ENCODE data around the gene APOBEC3F.
"Not testable (repeated sequence)": the region's sequence is repeated elsewhere in the genome, so short reads cannot be mapped to it uniquely, and the experiment has no call there.

Gene APOBEC3F

DNA sequence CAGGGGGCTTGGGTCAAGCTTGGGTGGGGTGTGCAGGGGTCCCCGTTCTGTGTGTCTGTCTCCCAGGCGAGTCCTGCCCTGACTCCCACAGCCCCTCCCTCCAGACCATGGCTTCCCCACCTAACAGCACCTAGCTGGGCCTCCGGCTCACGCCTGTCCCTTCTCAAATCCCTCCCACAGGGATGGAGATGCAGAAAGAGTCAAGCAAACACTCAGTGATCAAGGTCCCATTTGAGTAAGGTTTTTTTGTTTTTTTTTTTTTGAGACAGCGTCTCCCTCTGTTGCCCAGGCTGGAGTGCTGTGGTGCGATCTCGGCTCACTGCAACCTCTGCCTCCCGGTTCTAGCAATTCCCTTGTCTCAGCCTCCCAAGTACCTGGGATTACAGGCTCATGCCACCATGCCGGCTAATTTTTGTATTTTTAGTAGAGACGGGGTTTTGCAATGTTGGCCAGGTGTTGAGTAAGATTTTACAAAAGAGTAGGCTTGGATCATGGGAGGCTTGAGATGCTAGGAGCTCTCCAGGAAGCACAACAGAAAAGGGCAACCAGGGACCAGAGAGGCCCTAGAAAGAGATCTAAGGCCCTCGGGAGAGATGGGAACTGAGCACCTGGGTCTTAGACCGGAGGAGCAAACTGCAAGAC, 14.0 kb upstream of the APOBEC3F start:
- in situ Hi-C loops (cut with MboI; ENCODE audit: low sequenced_read_pairs): no loop called here

DNA sequence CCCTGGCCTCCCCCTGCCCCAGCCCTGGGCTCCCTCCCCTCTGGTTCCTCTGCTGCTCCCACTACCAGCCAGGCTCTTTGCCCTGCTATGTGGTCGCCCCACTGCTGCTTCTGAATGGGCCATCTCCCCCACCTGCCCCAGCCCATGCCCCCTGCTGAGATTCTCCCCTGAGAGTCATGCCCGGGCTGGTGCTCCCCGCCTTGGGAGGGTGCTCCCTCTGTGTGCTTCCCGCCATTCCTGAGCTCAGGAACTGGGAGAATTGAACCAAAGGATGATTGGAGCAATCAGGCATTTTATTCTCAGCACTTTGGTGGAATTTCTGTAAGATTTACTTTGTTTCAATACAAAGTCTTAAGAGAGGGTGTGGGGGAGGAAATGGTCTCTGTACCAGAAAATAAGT, 12.9 kb upstream of the APOBEC3F start:
- in situ Hi-C loops (cut with MboI; ENCODE audit: low sequenced_read_pairs): no loop called here

DNA sequence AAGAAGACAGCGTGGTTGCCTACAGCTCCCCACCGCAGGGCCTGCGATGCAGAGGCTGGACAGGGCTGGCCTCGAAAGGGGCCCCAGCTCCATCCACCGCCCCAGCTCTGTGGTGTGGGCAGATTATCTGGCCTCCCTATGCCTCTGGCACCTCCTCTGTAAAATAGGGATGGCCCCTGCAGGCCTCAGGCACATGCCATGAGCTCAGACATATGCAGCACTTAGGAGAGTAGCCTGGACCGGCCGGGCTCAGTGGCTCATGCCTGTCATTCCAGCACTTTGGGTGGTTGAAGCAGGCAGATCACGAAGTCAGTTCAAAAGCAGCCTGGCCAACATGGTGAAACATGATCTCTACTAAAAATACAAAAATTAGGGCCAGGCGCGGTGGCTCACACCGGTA, 12.4 kb upstream of the APOBEC3F start:
- in situ Hi-C loops (cut with MboI; ENCODE audit: low sequenced_read_pairs): no loop called here

DNA sequence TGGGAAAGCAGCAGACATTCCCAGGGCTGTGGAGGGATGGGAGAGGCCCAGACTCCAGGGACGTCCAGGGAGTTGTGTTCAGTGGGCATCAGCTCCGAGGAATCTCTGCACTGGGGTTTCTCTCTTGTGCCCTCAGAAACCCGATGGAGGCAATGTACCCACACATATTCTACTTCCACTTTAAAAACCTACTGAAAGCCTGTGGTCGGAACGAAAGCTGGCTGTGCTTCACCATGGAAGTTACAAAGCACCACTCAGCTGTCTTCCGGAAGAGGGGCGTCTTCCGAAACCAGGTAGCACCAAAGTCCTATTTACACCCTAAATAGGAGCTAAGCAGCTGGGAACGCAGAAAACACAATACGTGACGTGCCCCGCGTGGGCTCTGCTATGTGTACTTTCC, 11.4 kb upstream of the APOBEC3F start:
- in situ Hi-C loops (cut with MboI; ENCODE audit: low sequenced_read_pairs): no loop called here

DNA sequence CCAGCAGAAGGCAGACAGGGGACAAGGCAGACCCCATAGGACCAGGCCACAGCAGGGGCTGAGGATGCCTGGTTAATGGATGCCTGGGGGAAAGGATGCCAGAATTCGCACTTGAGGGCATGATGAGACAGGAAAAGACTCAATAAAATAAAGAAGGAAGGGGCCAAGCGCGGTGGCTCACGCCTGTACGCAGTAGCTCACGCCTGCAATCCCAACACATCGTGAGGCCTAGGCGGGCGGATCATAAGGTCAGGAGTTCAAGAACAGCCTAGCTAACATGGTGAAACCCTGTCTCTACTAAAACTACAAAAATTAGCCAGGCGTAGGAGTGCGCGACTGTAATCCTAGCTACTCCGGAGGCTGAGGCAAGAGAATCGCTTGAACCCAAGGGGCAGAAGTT, 10.0 kb upstream of the APOBEC3F start:
- in situ Hi-C loops (cut with MboI; ENCODE audit: low sequenced_read_pairs): no loop called here

DNA sequence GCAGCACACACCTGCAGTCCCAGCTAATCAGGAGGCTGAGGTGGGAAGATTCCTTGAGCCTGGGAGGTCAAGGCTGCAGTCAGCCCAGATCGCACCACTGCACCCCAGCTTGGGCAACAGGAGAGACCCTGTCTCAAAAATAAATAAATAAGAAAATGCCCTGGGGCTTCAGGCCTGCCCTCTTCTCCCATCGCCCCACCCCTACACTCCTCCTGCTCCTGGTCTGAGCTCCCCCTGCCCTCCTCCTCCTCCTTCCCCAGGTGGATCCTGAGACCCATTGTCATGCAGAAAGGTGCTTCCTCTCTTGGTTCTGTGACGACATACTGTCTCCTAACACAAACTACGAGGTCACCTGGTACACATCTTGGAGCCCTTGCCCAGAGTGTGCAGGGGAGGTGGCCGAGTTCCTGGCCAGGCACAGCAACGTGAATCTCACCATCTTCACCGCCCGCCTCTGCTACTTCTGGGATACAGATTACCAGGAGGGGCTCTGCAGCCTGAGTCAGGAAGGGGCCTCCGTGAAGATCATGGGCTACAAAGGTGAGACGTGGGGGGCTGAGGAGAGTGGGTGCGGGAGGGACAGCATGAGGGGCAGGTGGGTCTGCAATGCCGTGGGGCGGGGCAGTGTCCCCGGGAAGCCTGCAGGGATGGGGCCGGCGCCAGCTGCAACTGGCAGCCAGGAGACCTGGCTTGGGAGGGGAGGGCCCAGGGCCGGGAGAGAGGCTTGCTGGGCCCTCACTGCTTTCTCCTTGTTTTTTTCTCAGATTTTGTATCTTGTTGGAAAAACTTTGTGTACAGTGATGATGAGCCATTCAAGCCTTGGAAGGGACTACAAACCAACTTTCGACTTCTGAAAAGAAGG, 9.0 kb upstream of the APOBEC3F start:
- in situ Hi-C loops (cut with MboI; ENCODE audit: low sequenced_read_pairs): not testable (repeated sequence)

DNA sequence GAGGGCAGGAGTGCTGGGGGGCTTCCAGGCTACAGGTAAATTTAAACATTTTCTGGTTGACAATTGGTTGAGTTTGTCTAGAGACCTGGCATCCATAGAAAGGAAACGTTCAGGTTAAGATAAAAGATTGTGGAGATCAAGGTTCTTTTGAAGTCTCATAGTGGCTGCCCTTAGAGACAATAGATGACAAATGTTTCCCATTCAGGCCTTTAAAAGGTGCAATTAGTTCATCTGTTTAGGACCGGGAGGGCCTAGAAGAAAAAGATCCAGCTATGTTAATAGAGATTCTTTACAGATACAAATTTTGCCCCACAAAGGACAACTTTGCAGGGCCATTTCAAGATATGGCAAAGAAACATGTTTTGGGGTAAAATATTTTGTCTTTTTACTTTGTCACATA, 3.6 kb upstream of the APOBEC3F start:
- in situ Hi-C loops (cut with MboI; ENCODE audit: low sequenced_read_pairs): not testable (repeated sequence)

DNA sequence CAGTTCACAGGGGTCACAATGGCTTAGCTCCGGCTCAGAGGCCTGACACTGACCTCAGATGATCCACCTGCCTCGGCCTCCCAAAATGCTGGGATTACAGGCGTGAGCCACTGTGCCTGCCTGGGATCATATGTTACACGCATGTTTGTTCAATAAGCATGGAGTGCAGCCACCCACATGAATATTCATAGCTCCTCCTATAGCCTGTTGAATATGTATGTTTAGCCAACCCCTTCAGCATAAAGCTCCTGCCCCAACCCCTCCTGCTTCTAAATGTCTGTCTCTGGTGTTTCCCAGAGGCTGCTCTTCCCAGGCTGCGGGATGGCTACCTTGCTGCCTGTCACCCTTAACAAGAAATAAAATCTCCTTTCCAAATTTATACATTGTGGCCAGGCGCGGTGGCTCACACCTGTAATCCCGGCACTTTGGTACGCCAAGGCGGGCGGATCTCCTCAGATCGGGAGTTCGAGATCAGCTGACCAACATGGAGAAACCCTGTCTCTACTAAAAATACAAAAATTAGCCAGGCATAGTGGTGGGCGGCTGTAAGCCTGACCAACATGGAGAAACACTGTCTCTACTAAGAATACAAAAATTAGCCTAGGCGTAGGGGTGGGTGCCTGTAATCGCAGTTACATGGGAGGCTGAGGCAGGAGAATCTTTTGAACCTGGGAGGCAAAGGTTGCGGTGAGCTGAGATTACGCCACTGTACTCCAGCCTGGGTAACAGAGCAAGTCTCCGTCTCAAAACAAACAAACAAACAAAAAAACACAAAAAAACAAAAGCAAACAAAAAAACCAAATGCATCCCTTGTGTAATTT, 1.1 kb upstream of the APOBEC3F start:
- in situ Hi-C loops (cut with MboI; ENCODE audit: low sequenced_read_pairs): no loop called here

DNA sequence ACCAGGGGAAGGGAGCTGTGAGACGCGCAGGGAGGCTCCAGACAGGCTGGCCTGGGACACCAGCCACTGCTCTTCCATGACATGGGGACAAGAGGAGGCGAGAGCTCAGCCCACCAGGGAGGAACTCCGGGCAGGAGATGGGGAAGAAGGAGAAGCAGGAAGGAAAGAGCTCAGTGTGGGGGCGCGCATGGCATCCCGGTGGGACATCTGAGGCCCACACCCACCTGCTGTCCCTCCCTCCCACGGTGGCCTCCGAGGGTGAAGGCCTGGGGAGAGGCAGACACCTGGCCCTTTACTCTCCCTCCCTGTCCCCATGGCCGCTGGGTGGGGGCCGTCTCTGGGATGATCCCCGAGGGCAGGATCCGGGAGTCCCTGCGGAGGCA, 518 bp upstream of the APOBEC3F start:
- in situ Hi-C loops (cut with MboI; ENCODE audit: low sequenced_read_pairs): not testable (repeated sequence)

DNA sequence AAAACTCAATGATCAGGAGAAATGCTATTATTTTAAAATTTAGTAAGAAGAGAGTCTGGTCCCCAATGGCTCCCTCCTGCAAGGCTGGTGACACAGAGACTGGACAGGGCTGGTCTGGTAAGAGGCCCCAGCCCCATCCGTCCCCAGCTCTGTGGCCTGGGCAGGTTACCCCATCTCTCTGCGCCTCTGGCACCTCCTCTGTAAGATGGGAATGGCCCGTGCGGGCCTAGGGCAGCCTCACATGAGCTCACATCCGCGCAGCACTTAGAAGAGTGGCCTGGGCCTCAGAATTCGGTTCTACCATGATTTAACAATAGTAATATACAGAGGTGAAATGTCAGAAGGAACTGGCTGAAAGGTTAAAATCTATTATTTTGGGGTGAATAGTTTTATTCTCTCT, 1.2 kb downstream of the APOBEC3F start:
- in situ Hi-C loops (cut with MboI; ENCODE audit: low sequenced_read_pairs): no loop called here

DNA sequence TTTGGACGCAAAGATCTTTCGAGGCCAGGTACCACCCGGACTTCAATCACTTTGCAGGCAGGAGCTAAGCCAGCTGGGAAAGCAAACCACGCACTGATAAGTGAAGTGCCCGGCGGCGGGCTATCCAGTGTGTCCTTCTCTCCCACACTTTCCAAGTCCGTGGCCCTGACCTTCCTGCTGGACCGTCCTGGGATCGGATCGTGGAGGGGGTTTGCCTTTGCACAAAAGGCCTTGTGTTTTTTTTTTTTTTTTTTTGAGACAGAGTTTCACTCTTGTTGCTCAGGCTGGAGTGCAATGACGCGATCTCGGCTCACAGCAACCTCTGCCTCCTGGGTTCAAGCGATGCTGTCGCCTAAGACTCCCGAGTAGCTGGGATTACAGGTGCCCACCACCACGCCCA, 2.4 kb downstream of the APOBEC3F start:
- in situ Hi-C loops (cut with MboI; ENCODE audit: low sequenced_read_pairs): not testable (repeated sequence)

DNA sequence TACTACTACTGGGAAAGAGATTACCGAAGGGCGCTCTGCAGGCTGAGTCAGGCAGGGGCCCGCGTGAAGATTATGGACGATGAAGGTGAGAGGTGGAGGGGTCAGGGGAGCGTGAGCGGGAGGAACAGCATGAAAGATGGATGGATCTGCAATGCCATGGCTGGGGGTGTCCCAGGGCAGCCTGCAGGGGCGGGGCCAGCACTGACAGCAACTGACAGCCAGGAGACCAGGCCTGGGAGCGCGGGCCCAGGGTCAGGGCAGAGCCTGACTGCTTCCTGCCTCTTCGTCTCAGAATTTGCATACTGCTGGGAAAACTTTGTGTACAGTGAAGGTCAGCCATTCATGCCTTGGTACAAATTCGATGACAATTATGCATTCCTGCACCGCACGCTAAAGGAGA, 4.5 kb downstream of the APOBEC3F start:
- in situ Hi-C loops (cut with MboI; ENCODE audit: low sequenced_read_pairs): not testable (repeated sequence)

DNA sequence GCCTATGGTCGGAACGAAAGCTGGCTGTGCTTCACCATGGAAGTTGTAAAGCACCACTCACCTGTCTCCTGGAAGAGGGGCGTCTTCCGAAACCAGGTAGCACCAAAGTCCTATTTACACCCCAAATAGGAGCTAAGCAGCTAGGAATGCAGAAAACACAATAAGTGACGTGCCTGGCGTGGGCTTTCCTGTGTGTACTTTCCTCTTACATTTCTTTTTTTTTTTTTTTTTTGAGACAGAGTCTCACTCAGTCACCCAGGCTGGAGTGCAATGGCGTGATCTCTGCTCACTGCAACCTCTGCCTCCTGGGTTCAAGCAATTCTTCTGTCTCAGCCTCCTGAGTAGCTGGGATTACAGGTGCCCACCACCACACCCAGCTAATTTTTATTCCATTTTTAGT, 8.8 kb downstream of the APOBEC3F start:
- in situ Hi-C loops (cut with MboI; ENCODE audit: low sequenced_read_pairs): not testable (repeated sequence)

DNA sequence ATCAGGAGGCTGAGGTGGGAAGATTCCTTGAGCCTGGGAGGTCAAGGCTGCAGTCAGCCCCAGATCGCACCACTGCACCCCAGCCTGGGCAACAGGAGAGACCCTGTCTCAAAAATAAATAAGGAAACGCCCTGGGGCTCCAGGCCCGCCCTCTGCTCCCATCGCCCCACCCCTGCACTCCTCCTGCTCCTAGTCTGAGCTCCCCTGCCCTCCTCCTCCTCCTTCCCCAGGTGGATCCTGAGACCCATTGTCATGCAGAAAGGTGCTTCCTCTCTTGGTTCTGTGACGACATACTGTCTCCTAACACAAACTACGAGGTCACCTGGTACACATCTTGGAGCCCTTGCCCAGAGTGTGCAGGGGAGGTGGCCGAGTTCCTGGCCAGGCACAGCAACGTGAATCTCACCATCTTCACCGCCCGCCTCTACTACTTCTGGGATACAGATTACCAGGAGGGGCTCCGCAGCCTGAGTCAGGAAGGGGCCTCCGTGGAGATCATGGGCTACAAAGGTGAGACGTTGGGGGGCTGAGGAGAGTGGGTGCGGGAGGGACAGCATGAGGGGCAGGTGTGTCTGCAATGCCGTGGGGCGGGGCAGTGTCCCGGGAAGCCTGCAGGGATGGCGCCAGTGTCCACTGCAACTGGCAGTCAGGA, 11.3 kb downstream of the APOBEC3F start:
- in situ Hi-C loops (cut with MboI; ENCODE audit: low sequenced_read_pairs): not testable (repeated sequence)

DNA sequence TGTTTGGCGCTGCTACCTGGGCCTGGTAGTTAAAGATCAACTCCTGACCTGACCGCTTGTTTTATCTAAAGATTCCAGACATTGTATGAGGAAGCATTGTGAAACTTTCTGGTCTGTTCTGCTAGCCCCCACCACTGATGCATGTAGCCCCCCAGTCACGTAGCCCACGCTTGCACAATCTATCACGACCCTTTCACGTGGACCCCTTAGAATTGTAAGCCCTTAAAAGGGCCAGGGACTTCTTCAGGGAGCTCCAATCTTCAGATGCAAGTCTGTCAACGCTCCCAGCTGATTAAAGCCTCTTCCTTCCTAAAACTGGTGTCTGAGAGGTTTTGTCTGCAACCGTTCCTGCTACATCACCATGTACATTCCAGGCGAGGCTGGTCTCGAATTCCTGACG, 15.0 kb downstream of the APOBEC3F start:
- in situ Hi-C loops (cut with MboI; ENCODE audit: low sequenced_read_pairs): no loop called here

DNA sequence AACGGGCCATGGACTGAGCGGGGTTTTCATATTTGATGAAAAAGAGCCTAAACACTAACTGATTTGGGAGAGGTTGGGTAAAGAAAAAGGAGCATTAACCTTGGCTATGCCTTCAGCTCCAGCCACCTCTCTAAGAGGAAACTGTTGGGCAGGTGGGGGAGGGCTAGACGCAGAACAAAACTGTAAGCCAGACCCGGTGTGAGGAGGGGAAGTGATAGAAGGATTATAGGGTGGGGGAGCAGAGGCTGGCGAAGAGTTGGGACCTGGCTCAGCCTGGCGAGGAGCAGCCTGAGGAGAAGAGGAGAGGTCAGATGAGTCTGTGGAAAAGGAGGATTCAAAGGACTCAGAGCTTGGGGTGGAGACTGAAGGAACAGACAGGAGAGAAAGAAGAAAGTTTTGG, 20.6 kb downstream of the APOBEC3F start:
- in situ Hi-C loops (cut with MboI; ENCODE audit: low sequenced_read_pairs): not testable (repeated sequence)

DNA sequence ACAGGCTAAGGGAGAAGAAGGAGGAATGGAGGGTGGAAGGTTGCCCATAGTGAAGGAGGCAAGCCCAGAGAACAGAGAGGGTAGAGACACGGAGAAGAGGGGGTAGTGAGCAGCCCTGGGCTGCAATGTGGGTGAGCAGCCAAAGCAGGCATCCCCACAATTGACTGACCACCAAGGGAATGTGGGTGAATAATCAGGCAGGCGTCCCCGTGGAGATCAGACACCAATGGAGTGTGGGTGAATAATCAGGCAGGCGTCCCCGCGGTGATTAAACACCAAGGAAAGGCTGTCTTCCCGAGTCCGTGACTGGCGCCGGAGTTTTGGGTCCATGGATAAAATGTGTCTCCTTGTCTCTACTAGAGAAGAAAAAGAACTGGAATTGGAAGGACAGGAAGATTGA, 21.3 kb downstream of the APOBEC3F start:
- in situ Hi-C loops (cut with MboI; ENCODE audit: low sequenced_read_pairs): not testable (repeated sequence)

DNA sequence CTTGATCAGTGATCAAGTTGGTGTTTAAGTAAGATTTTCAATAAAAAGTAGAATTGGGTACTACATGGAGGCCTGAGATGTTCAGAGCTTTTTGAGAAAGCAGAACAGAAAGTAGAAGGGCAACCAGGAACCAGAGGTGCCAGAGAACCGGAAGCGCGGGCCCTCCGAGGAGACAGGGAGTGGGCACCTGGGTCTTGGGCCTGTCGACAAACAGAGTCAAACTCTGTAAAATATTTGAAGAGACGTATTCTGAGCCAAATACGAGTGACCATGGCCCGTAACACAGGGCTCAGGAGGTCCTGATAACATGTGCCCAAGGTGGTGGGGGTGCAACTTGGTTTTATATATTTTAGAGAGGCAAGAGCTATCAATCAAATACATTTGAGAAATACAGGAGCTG, 23.2 kb downstream of the APOBEC3F start:
- in situ Hi-C loops (cut with MboI; ENCODE audit: low sequenced_read_pairs): not testable (repeated sequence)

DNA sequence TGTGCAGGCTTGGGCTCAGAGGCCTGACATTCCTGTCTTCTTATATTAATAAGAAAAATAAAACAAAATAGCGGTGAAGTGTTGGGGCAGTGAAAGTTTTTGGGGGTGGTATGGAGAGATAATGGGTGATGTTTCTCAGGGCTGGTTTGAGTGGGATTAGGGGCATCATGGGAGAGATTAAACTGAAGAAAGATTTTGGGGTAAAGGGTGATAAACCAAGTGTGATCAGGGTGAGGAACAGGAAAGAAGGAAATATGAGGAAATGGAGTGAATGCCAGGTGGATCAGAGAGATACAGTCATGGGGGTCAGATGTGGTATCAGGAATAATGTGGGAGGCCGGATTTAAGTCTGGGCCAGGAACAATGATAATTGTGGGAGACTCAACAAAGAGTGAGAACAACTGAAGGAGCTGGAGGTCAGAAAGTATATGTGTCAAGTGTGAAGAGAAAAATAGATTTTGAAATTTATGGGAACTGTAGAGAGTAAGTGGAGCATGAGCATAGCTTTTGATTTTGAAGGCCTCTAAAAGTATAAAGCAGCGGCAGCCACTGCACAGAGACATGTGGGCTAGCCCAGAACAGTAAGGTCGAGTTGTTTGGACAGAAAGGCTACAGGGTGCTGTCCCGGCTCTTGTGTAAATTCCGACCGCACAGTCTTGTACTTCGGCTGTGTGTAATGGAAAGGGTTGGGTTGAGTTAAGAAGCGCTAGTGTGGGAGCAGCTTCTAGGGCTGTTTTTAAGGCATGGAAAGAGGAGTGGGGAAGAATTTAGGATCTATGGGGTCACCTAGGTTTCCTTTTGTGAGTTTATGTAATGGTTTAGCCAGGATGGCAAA, 26.0 kb downstream of the APOBEC3F start:
- in situ Hi-C loops (cut with MboI; ENCODE audit: low sequenced_read_pairs): not testable (repeated sequence)

DNA sequence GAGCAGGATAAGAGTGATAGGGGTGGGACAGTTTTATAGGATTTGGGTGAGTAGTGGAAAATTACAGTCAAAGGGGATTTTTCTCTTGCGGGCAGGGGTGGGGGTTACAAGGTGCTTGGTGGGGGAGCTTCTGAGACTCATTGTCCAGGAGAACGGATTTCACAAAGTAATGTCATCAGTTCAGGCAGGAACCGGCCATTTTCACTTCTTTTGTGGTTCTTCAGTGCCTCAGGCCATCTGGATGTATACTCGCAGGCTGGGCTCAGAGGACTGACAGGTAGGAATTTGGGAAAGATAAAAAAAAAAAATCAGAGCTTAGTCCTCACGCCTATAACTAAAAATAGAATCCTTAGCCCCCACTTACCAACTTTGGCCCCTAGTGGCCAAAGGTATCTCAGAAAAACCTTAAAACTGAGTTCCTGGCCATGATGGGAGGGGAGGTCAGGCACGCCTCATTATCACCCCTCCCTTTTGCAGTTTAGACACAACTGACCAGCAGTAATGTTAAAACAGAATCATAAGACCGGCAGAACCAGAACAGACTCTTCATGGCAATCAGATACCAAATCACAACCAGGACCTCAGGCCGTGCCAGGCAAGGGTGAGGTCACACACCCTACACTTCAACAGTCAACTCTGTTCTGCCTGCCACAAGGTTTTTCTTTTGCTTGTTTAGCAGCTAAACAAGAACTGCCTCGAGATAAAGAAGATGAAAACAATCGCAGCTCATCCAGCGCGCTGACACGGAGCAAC, 27.5 kb downstream of the APOBEC3F start:
- in situ Hi-C loops (cut with MboI; ENCODE audit: low sequenced_read_pairs): no loop called here

Measured in HL-60/S4 treated with phorbol 12-myristate 13-acetate at 8.2 ng/mL for 4 days and 3 days (cell line).